GM12801 (cell line): ENCODE results near the gene TRIM60.

Experiments
- TF ChIP-seq, protein P1 (sequence below): IDR thresholded peaks from one replicate; pipeline ENCODE4 v1.5.1; 2011; ENCODE audit warnings: control low read depth; ENCODE audit not compliant: insufficient read length; ENCODE audit errors: extremely low read depth

The TRIM60 gene

DNA sequence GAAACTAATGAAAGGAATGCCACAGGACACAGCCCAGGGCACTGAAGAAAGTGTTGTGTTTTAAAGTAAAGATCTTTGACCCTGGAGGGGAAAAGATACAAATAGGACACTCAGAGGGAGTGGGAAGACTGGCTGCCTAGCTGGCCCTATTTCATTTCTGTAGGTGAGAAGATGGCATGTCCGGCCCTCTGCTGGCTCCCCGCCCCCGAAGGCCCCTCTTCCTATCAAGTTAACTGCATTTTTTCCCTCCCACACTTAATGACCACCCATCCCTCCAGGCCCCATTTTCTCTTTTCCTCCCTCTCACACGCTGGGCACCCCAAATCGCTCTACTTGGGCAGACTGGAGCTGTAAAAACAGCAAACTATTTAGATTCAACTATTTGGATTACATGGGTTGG is 16.4 kb downstream of the TRIM60 start:
- TF ChIP-seq, protein P1, sequence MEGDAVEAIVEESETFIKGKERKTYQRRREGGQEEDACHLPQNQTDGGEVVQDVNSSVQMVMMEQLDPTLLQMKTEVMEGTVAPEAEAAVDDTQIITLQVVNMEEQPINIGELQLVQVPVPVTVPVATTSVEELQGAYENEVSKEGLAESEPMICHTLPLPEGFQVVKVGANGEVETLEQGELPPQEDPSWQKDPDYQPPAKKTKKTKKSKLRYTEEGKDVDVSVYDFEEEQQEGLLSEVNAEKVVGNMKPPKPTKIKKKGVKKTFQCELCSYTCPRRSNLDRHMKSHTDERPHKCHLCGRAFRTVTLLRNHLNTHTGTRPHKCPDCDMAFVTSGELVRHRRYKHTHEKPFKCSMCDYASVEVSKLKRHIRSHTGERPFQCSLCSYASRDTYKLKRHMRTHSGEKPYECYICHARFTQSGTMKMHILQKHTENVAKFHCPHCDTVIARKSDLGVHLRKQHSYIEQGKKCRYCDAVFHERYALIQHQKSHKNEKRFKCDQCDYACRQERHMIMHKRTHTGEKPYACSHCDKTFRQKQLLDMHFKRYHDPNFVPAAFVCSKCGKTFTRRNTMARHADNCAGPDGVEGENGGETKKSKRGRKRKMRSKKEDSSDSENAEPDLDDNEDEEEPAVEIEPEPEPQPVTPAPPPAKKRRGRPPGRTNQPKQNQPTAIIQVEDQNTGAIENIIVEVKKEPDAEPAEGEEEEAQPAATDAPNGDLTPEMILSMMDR: no peak

DNA sequence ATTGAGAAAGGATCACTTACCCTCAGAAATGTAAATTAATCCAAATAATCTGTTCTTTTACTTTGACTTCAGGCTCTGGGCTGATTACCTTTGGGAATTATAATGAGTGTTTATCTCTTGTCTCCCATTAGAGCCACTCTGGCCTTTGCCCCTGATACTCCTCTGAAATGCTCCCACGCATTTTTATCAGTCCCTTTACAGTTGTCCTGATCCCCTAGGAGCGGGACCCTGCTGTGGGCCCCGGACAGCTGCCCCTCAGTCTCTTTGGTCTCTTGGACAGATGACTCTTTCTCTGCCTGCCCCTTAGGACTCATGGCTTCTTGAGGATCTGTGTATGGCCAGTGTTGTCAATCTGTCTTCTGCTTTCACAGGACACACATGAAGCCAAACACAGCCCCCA is 20.8 kb downstream of the TRIM60 start:
- TF ChIP-seq, protein P1: no peak

DNA sequence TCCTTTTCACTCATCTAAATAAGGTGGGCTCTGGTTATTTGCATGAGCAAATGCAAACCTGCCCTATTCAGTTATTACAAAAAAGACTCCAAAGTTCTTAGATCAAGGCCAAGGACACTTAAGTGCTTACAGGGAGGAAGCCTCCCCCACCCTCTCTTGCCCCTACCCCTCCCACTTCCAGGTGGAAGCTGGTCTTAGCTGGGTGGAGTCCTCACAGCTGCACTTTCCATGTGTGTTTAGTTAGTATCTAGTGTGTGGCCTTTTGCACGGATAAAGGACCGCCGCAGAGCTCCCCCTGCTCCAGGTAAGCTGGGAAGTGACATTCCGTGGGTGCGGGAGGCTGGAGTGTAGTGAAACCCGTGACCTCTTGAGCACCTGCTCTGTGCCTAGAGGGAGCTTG is 21.8 kb downstream of the TRIM60 start, which contains the start of gene TRIM75:
TRIM75 (plus strand) TSS at position 222 of the 400 bp plus-strand sequence. CDS start 5,282 bp downstream, outside the sequence.
- TF ChIP-seq, protein P1: no peak

DNA sequence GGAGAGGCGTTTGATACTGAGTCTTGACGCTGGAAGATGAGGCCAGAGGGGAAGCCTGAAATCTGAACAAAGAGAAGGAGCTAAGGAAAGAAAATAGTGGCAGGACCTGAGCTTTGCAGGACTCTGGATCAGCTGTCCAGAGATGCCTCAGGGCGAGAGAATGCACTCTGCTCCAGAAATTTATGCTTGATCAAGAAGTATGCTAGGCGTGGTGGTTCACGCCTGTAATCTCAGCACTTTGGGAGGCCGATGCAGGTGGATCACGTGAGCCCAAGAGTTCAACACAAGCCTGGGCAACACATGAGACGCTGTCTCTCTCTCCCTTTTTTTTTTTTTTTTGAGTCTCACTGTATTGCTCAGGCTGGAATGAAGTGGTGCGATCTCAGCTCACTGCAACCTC is 23.8 kb downstream of the TRIM60 start:
- TF ChIP-seq, protein P1: no peak

DNA sequence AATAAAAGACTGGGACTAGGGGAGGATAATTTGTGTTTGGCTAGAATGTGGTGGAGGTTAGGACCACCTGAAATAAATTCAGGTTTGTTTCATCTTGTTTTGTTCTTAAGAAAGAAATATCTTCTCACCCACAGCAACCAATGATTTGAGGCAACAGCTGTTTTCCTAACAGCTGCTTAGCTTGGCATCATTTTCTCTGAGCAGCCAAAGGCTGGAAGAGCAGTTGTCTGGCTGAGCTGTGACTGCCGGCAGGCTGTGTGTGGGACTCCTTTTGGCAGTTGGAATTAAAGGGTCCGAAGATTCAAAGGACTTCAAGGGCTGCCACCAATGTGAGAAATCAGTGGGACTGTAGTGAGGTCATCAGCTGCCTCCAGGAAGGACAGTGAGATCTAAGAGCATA is 26.9 kb downstream of the TRIM60 start:
- TF ChIP-seq, protein P1: no peak

DNA sequence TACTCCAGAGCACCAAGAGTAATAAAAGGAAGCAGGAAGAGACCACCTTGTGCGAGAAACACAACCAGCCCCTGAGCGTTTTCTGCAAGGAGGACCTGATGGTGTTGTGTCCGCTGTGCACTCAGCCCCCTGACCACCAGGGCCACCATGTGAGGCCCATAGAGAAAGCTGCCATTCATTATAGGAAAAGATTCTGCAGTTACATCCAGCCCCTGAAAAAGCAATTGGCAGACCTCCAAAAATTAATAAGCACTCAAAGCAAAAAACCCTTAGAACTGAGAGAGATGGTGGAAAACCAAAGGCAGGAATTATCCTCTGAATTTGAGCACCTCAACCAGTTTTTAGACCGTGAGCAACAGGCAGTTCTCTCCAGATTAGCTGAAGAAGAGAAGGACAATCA is 27.6 kb downstream of the TRIM60 start:
- TF ChIP-seq, protein P1: no peak

DNA sequence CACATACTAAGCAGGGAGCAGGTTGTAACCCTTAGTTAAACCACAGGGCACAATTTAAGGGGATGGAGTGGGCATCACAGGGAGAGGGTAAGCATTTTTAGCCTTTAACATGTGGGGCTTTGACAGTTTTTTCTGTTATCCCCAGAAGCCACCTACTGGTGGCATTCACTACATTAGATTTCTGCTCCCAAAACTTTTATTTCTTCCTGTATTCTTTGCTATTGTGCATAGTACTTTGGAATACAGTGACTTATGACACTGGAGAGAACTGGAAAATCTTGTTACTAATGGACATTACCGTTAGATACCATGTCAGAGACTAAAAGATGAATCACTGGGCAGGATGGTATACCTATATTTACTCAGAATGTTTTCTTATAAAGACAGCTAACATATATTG is 29.1 kb downstream of the TRIM60 start:
- TF ChIP-seq, protein P1: no peak

DNA sequence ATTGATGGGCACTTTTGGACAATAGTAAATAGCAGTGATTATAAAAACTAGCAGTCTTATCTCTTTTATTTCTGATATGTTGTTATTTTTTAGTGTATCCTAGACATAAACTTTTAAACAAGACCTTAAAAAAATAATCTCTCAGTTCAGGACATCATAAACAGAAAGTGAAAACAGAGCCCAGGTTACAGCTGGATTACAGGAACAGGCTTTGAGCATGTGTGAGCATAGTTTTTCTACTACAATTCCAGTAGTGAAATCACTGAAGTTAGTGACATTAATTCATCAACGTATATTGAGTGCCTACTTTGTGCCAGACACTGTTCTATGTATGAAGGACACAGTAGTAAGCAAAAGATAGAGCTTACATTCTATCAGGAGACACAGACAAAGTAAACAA is 38.8 kb downstream of the TRIM60 start:
- TF ChIP-seq, protein P1: no peak
